DOHH2 (cell line): ENCODE results near the gene RALBP1.

Experiments used
- EZH2phosphoT487 ChIP-seq: fragments of 200-600 bp; sonication (generic); IDR thresholded peaks from 2 replicates; pipeline ENCODE4 v1.6.1; 2017; ENCODE audit warnings: borderline replicate concordance, mild to moderate bottlenecking, antibody characterized with exemption, low read length, moderate library complexity, mixed read lengths
- TF ChIP-seq, protein P1 (sequence below): fragments of 200-600 bp; sonication (generic); IDR thresholded peaks from one replicate; pipeline ENCODE4 v1.5.1; 2014; ENCODE audit warnings: antibody characterized with exemption, mild to moderate bottlenecking, low read depth, low read length; ENCODE audit not compliant: poor library complexity, severe bottlenecking

DNA sequence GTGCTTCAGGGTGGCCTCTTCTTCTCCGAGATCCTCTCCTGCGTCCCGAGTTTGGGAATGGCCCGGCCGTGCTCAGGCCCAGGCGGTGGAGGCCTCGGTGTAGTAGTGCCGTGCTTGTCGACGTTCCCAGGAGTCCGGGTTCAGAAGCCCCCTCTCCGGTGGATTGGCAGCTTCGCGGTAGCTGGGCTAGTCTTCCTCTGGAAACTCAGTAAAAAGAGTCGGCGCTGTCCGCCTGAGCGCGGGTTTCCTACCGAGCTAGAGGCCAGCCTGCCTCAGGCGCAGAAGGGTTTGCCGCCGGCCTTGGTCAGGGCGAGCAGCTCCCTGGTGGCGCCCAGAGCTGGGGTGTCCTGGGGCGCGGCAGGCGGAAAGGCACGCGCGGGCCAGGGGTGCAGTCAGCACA, 3.2 kb downstream of the RALBP1 start:
- TF ChIP-seq EZH2phosphoT487 = no peak
- TF ChIP-seq, protein P1, sequence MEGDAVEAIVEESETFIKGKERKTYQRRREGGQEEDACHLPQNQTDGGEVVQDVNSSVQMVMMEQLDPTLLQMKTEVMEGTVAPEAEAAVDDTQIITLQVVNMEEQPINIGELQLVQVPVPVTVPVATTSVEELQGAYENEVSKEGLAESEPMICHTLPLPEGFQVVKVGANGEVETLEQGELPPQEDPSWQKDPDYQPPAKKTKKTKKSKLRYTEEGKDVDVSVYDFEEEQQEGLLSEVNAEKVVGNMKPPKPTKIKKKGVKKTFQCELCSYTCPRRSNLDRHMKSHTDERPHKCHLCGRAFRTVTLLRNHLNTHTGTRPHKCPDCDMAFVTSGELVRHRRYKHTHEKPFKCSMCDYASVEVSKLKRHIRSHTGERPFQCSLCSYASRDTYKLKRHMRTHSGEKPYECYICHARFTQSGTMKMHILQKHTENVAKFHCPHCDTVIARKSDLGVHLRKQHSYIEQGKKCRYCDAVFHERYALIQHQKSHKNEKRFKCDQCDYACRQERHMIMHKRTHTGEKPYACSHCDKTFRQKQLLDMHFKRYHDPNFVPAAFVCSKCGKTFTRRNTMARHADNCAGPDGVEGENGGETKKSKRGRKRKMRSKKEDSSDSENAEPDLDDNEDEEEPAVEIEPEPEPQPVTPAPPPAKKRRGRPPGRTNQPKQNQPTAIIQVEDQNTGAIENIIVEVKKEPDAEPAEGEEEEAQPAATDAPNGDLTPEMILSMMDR = no peak
